NB4 (cell line): ENCODE measurements around the gene ALDOB.

Experiments
- CTCF ChIP-seq: IDR thresholded peaks from one replicate; pipeline ENCODE4 v1.5.1; 2012; ENCODE audit warnings: low read depth, low read length
- MAX ChIP-seq: IDR thresholded peaks from 2 replicates; pipeline ENCODE4 v1.6.1; 2011; ENCODE audit warnings: low read depth, low read length
- MYC ChIP-seq: IDR thresholded peaks from 2 replicates; pipeline ENCODE4 v1.6.1; 2011; ENCODE audit warnings: low read depth, low read length
- POLR2A ChIP-seq: IDR thresholded peaks from 2 replicates; pipeline ENCODE4 v1.6.1; 2011; ENCODE audit warnings: mild to moderate bottlenecking; ENCODE audit not compliant: insufficient read length; ENCODE audit errors: extremely low read depth

GRCh38 chr9:101450931-101451330 lies 15.4 kb upstream of the ALDOB start:
- no peak for TF ChIP-seq CTCF
- TF ChIP-seq MAX: no peak
- no peak for TF ChIP-seq POLR2A
- TF ChIP-seq MYC: no peak
